Tibial nerve (tissue), 4 donors: ENCODE results near the gene ANKDD1A. TPM values are rescaled to one million over a fixed set of nuclear protein-coding genes. Genes with fewer than 3 reads are reported as not detected.

Experiments used
- DNase-seq, 2 donors: peaks; one replicate each; pipeline ENCODE4 v3.0.0-alpha.2; 2019; ENCODE audit warnings: low spot score in 2 of 2
- H3K27ac ChIP-seq, 4 donors: fragments of 200-600 bp; sonication (generic) in 3 of 4; one replicate each; pipeline ENCODE4 v1.5.1; 2017 to 2019; ENCODE audit warnings: mild to moderate bottlenecking in 1 of 4
- H3K27me3 ChIP-seq, 2 donors: fragments of 200-600 bp; sonication (generic) in 1 of 2; one replicate each; pipeline versions ENCODE4 v1.5.1 to v1.6.0; 2017 to 2019
- H3K36me3 ChIP-seq, 3 donors: fragments of 200-600 bp; sonication (generic); one replicate each; pipeline ENCODE4 v1.5.1; 2018 to 2019
- H3K4me1 ChIP-seq, 4 donors: fragments of 200-600 bp; sonication (generic) in 3 of 4; one replicate each; pipeline ENCODE4 v1.5.1; 2017 to 2019
- H3K4me3 ChIP-seq, 4 donors: fragments of 200-600 bp; sonication (generic) in 3 of 4; one replicate each; pipeline ENCODE4 v1.5.1; 2017 to 2019; ENCODE audit warnings: mild to moderate bottlenecking in 1 of 4, moderate library complexity in 1 of 4
- H3K9me3 ChIP-seq, 4 donors: fragments of 200-600 bp; sonication (generic) in 3 of 4; one replicate each; pipeline ENCODE4 v1.5.1; 2017 to 2019
- CTCF ChIP-seq, 5 experiments: fragments of 200-600 bp in 3 of 5; fragments of 450-650 bp in 2 of 5; sonication (generic) in 3 of 5; IDR thresholded peaks; one replicate each; pipeline ENCODE4 v1.5.1; 2016 to 2019; ENCODE audit warnings: antibody characterized with exemption in 5 of 5, mild to moderate bottlenecking in 3 of 5, moderate library complexity in 2 of 5
- EP300 ChIP-seq, 2 donors: sonication (generic); formaldehyde crosslinking; IDR thresholded peaks; one replicate each; pipeline ENCODE4 v1.6.1; 2017; ENCODE audit warnings: antibody characterized with exemption in 2 of 2, mild to moderate bottlenecking in 1 of 2
- POLR2A ChIP-seq, 2 donors: fragments of 450-650 bp; IDR thresholded peaks; one replicate each; pipeline ENCODE4 v1.6.1; 2017; ENCODE audit warnings: antibody characterized with exemption in 2 of 2, mild to moderate bottlenecking in 2 of 2, moderate library complexity in 2 of 2
- WGBS, 2 donors: methylation state at CpG; one replicate each; pipeline ENCODE4 v1.1.5; 2018; 5-methylcytosine and 5-hydroxymethylcytosine counted together
- total RNA-seq, 4 donors: library from RNA; depleted of rRNA; stranded (reverse); fragments of >200 nt; gene quantifications; one replicate each; pipeline ENCODE4 v1.1.0, GENCODE V29; 2016

Gene ANKDD1A
- total RNA-seq, 4 donors from 2014 or later = 18.2 to 39.3 (median 26.3) TPM

- Histone ChIP-seq H3K27ac (peak overlapping the region in 3 of 4 donors; percentile 20 to 84 (median 64)), H3K4me3 (no peak overlapping the region), H3K27me3 (no peaks in the 10 kb centered on the region), H3K36me3 (peaks cover 0 to 87% (median 6%) of the 10 kb centered on the region in 3 donors), H3K4me1 (peaks cover 0 to 67% (median 30%) of the 10 kb centered on the region in 4 donors), H3K9me3 (no peaks in the 10 kb centered on the region)
- no peak for DNase-seq
- TF ChIP-seq EP300 (IDR thresholded peaks at IDR 0.05) = no peak
- TF ChIP-seq POLR2A (IDR thresholded peaks at IDR 0.05) = no peak
- TF ChIP-seq CTCF (IDR thresholded peaks at IDR 0.05) = no peak
- 75 to 88% methylated on average over 11 to 12 of the region's 12 CpGs for WGBS, 2 donors
Measured at GRCh38 chr15:64865126-64865997, 46.3 kb upstream of the ANKDD1A start.

- no peaks in the 10 kb centered on the region for H3K27me3 ChIP-seq
- peaks cover 0 to 60% (median 26%) of the 10 kb centered on the region in 4 donors for H3K4me1 ChIP-seq
- no peak for DNase-seq
- 37 to 47% methylated on average over 5 to 6 of the region's 6 CpGs for WGBS, 2 donors
- TF ChIP-seq CTCF (IDR thresholded peaks at IDR 0.05) (no peak), EP300 (IDR thresholded peaks at IDR 0.05) (no peak), POLR2A (IDR thresholded peaks at IDR 0.05) (no peak)
- peak overlapping the region in 3 of 4 donors; percentile 20 to 84 (median 64) for H3K27ac ChIP-seq
- peaks cover 0 to 85% (median 4%) of the 10 kb centered on the region in 3 donors for H3K36me3 ChIP-seq
- no peak overlapping the region for H3K4me3 ChIP-seq
- no peaks in the 10 kb centered on the region for H3K9me3 ChIP-seq
Measured at GRCh38 chr15:64865998-64866520, 45.6 kb upstream of the ANKDD1A start.

- Histone ChIP-seq H3K27me3 (no peaks in the 10 kb centered on the region), H3K27ac (peak overlapping the region in 1 of 4 donors; percentile 34)
Measured at GRCh38 chr15:64869501-64869900, 42.2 kb upstream of the ANKDD1A start.

GRCh38 chr15:64870353-64870752, 41.3 kb upstream of the ANKDD1A start:
- no peak for DNase-seq
- WGBS, 2 donors = 75 to 77% methylated on average over 9 of the region's 9 CpGs
- TF ChIP-seq CTCF (IDR thresholded peaks at IDR 0.05) = no peak
- TF ChIP-seq POLR2A (IDR thresholded peaks at IDR 0.05) = no peak
- no peak for TF ChIP-seq EP300 (IDR thresholded peaks at IDR 0.05)
- Histone ChIP-seq H3K4me3 (no peak overlapping the region), H3K27ac (peak overlapping the region in 2 of 4 donors; percentile 34 to 43), H3K36me3 (peaks cover 0 to 44% (median 4%) of the 10 kb centered on the region in 3 donors), H3K9me3 (no peaks in the 10 kb centered on the region), H3K27me3 (no peaks in the 10 kb centered on the region), H3K4me1 (peaks cover 0 to 40% (median 32%) of the 10 kb centered on the region in 4 donors)

More at GRCh38 chr15:64869501-64869900, 42.2 kb upstream of the ANKDD1A start:
- Histone ChIP-seq H3K4me1 (peaks cover 0 to 45% (median 38%) of the 10 kb centered on the region in 4 donors), H3K36me3 (peaks cover 0 to 53% (median 4%) of the 10 kb centered on the region in 3 donors), H3K9me3 (no peaks in the 10 kb centered on the region), H3K4me3 (no peak overlapping the region)
- TF ChIP-seq POLR2A (IDR thresholded peaks at IDR 0.05) (no peak), CTCF (IDR thresholded peaks at IDR 0.05) (no peak), EP300 (IDR thresholded peaks at IDR 0.05) (no peak)
- DNase-seq = no peak
